ENCODE measurements around the gene PHACTR4.

GRCh38 chr1:28428990-28429520 is 59.5 kb downstream of the PHACTR4 start:
- TF ChIP-seq, protein P1, sequence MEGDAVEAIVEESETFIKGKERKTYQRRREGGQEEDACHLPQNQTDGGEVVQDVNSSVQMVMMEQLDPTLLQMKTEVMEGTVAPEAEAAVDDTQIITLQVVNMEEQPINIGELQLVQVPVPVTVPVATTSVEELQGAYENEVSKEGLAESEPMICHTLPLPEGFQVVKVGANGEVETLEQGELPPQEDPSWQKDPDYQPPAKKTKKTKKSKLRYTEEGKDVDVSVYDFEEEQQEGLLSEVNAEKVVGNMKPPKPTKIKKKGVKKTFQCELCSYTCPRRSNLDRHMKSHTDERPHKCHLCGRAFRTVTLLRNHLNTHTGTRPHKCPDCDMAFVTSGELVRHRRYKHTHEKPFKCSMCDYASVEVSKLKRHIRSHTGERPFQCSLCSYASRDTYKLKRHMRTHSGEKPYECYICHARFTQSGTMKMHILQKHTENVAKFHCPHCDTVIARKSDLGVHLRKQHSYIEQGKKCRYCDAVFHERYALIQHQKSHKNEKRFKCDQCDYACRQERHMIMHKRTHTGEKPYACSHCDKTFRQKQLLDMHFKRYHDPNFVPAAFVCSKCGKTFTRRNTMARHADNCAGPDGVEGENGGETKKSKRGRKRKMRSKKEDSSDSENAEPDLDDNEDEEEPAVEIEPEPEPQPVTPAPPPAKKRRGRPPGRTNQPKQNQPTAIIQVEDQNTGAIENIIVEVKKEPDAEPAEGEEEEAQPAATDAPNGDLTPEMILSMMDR (IDR thresholded peaks at IDR 0.05) = no peak
- TF ChIP-seq POLR2A (IDR thresholded peaks at IDR 0.05) = no peak
